ENCODE measurements around the gene BOC. TPM values are rescaled to one million over a fixed set of nuclear protein-coding genes. Genes with fewer than 3 reads are reported as not detected.
A peak's percentile ranks its signal among the peaks of the same experiment; 100 is the strongest.

BOC gene
- polyA plus RNA-seq, 1 donor: 26.6 TPM

GRCh38 chr3:113223475-113224281 lies 12.3 kb downstream of the BOC start:
- DNase-seq: no peak

- DNase-seq: no peak
These were observed 13.9 kb downstream of the BOC start for GRCh38 chr3:113225286-113225685.

DNA sequence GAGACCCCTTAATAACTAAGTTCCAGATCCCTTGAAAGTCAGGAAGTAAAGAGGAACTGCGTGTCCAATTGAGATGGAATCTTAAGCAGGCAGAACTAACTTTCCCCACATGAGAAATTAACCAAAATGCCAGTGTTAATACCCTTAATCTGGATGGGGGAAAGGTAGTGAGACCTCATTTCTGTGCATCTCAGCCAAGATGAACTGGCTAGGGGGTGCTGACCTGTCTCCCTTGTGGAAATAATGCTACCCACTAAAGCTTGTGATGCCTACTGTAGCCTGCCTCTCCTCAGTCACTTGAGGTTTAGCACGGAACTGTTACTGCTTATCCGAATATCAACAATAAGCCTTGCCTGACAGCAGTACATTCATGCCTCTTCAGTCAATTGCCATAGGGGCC lies 15.1 kb downstream of the BOC start:
- DNase-seq: no peak

- DNase-seq: no peak
These were observed 15.8 kb downstream of the BOC start for GRCh38 chr3:113227146-113227545.

- DNase-seq: no peak
These were observed 17.3 kb downstream of the BOC start for GRCh38 chr3:113228498-113229286.

DNA sequence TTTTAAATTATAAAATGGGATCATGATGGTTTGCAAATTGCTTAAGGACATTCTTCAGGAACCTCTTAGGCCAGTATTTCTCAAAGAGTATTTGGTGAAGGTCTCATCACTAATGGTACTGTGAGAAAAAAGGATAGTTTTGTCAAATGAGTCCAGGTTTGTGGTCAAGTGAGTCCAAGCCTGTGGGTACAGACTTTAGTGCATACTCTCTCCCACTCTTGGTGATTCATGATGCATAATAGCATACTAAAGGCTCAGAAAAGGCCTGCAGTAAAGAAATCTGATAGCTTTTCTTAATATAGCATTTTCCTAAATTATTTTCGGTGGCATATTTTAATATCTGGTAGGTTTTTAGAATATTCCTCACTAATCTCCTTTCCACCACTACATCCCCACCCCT lies 20.0 kb downstream of the BOC start:
- no peak for DNase-seq

GRCh38 chr3:113231827-113232253 lies 20.5 kb downstream of the BOC start:
- DNase-seq: no peak

DNA sequence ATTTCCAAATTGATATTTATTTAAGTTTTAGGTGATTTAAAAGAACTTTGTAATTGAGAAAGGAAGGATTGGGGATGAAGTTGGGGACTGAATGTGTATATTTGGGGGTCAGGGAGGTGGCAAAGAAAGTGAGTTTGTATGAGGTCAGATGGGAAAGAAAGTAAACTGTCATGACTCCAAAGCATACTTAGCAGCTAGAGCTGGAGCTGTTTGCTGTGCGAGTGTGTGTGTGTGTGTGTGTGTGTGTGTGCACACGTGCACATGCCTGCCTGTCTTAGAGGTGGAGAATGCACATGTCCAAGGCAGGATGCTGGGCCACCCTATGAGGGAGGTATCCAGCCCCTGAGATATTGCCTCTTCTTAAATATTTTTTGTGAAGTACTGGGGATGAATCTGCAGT lies 21.0 kb downstream of the BOC start:
- DNase-seq: no peak

- DNase-seq: no peak
These were observed 22.1 kb downstream of the BOC start for GRCh38 chr3:113233497-113233896.

GRCh38 chr3:113234028-113234427 lies 22.7 kb downstream of the BOC start:
- no peak for DNase-seq

GRCh38 chr3:113234688-113235260 lies 23.4 kb downstream of the BOC start:
- DNase-seq: no peak

GRCh38 chr3:113238503-113238902 lies 27.1 kb downstream of the BOC start:
- DNase-seq: no peak

- no peak for DNase-seq
These were observed 29.5 kb downstream of the BOC start for GRCh38 chr3:113240841-113241240.

DNA sequence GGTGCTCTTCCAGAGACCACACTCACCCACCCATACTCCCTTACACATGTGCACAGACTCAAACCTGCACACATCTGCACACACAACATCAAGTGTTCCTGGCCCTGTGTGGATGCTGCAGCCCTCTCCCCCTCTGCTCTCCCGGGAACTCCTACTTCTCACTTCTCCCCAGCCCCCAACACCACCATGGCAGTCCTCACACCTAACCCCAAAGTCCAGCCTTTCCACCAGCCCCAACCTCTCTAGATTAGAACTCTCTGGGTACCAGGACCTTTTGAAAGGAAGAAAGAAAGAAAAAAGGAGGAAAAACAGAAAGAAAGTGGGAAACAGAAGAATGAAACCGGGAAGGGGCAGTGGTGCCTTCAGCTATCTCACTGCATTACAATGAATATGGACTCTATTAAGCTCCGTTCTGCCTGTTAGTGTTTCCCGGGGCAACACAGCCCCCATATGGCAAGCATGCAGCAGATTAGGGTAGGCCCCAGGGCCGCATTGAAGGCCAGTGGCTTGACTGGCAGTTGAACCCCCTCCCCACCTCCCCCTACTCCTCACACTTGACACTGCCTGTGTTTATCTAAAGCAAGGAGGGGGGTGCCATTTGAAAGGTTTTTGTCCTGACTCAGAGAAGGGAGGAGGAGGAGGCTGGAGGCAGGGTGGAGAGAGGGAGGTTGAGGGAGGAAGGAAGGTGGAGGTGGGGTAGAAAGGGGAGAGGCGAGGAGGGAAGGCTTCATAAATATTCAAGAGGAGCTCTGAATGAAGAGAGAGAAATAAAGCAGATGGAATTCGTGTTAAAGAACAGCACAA lies 30.1 kb downstream of the BOC start:
- DNase-seq: peak; percentile 58

DNA sequence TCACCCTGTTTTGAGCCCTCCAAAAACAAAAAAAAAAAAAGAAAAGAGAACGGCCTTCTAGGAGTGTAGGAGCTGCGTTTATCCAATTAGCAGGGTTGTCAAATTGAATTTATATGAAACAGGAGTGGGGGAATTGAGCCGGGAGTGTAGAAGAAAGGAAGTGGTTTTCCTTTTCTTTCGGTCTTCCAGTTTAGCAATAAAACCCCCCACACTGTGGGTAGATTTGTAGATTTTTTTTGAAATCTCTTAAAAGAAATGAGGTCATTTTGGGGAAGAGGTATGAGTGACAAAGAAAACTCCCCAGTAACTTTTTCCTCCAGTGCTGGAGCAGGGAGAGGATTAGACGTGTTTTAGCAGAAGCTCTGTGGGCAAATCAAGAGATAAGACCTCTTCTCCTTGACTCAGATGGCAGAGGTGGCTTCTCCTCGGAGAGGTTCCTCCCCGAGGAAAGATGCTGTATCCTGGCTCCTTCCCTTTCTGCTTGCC lies 30.8 kb downstream of the BOC start:
- peak; percentile 67 for DNase-seq

- no peak for DNase-seq
These were observed 31.7 kb downstream of the BOC start for GRCh38 chr3:113243071-113243470.

- DNase-seq: no peak
These were observed 32.5 kb downstream of the BOC start for GRCh38 chr3:113243846-113244245.

GRCh38 chr3:113245761-113246161 lies 34.4 kb downstream of the BOC start:
- DNase-seq: no peak

- DNase-seq: no peak
These were observed 35.7 kb downstream of the BOC start for GRCh38 chr3:113247068-113247467.

DNA sequence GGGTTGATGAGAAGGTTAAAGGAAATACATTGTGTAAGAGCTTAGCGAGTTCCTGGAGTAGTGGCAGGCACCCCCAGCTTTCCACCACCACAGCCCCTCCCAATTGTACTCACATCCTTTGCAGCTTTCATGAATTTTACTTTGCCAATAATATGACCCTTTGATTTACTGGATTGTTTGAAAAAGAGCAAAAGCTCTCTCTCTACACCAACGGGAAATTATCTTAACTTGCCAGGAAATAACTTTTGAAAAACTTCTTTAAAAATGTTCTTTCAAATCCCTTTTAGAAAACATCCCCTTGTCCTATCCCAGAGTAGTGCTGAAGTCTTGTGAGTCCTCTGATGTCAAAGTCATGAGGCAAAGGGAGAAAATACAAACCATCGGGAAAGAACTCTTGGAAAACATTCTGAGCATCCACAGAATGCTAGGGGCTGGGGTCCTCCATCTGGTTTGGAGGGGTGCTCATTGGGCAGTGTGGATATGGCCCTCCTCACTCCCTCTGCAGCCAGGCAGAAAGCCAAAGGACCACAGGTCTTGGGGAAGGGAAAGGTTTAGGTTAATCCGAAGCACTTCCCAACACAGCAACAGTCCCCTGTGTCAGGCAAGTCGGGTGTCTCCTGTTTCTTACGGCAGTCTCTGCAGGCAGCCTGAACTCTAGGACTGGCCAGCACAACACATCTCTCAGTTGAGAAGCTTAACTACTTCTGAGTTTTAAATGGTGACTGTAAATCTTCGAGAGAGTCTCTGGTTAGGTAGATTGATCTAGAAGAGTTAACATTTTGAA lies 36.5 kb downstream of the BOC start:
- DNase-seq: no peak

- DNase-seq: no peak
These were observed 37.8 kb downstream of the BOC start for GRCh38 chr3:113249111-113249510.
